GM23338 (cell line): Measurements from ENCODE around the gene PLA2G12A. TPM values are rescaled to one million over a fixed set of nuclear protein-coding genes. Genes with fewer than 3 reads are reported as not detected.

Experiments used
- ATAC-seq: fragments of 200-7000 bp; cut with Tn5 transposase; 3 replicates; pipeline ENCODE4 v1.9.1; 2020
- DNase-seq: peaks from one replicate; pipeline ENCODE4 v3.0.0-alpha.2; 2015; ENCODE audit warnings: low spot score
- H2AFZ ChIP-seq: fragments of 200-600 bp; sonication (generic); 2 replicates; pipeline ENCODE4 v1.8.0; 2016; ENCODE audit warnings: antibody characterized with exemption, mild to moderate bottlenecking, moderate library complexity
- H3F3A ChIP-seq: fragments of 200-600 bp; sonication (generic); replicated peaks from 2 replicates; pipeline ENCODE4 v1.8.0; 2017; ENCODE audit warnings: antibody characterized with exemption, mixed run types, low read depth
- H3K27ac ChIP-seq: fragments of 200-600 bp; sonication (generic); 2 replicates; pipeline ENCODE4 v1.6.1; 2016; ENCODE audit warnings: low read depth
- H3K27me3 ChIP-seq: fragments of 200-600 bp; sonication (generic); 2 replicates; pipeline ENCODE4 v1.8.0; 2016; ENCODE audit warnings: mild to moderate bottlenecking, mixed run types, moderate library complexity; ENCODE audit not compliant: insufficient read depth
- H3K36me3 ChIP-seq: fragments of 200-600 bp; sonication (generic); 2 replicates; pipeline ENCODE4 v1.8.0; 2016; ENCODE audit warnings: mild to moderate bottlenecking; ENCODE audit not compliant: insufficient read depth
- H3K4me1 ChIP-seq: fragments of 200-600 bp; sonication (generic); 2 replicates; pipeline ENCODE4 v1.8.0; 2016; ENCODE audit warnings: mild to moderate bottlenecking, moderate library complexity; ENCODE audit not compliant: insufficient read depth
- H3K4me2 ChIP-seq: fragments of 200-600 bp; sonication (generic); 2 replicates; pipeline ENCODE4 v1.7.1; 2017; ENCODE audit warnings: mixed run types
- H3K4me3 ChIP-seq: fragments of 200-600 bp; sonication (generic); 2 replicates; pipeline ENCODE4 v1.6.1; 2016; ENCODE audit warnings: mixed run types
- H3K79me2 ChIP-seq: fragments of 200-600 bp; sonication (generic); replicated peaks from 2 replicates; pipeline ENCODE4 v1.8.0; 2017; ENCODE audit warnings: mild to moderate bottlenecking; ENCODE audit not compliant: insufficient read depth
- H3K9me2 ChIP-seq: fragments of 200-600 bp; sonication (generic); 2 replicates; pipeline ENCODE4 v1.8.0; 2017; ENCODE audit not compliant: insufficient read depth
- H4K20me1 ChIP-seq: fragments of 200-600 bp; sonication (generic); replicated peaks from 2 replicates; pipeline ENCODE4 v1.8.0; 2017; ENCODE audit warnings: mild to moderate bottlenecking; ENCODE audit not compliant: insufficient read depth
- H3K27ac Mint-ChIP-seq: 2 replicates; pipeline ENCODE4 v1.8.0; 2020; ENCODE audit warnings: inconsistent platforms, mild to moderate bottlenecking, moderate library complexity, mixed read lengths
- H3K27me3 Mint-ChIP-seq: 3 replicates; pipeline ENCODE4 v1.8.0; 2022; ENCODE audit warnings: low read depth, mild to moderate bottlenecking, moderate library complexity, mixed read lengths, inconsistent platforms; ENCODE audit not compliant: insufficient read depth, poor library complexity
- H3K36me3 Mint-ChIP-seq: 3 replicates; pipeline ENCODE4 v1.8.0; 2021; ENCODE audit warnings: low read depth, mild to moderate bottlenecking, inconsistent platforms, moderate library complexity, mixed read lengths
- H3K4me1 Mint-ChIP-seq: 3 replicates; pipeline ENCODE4 v1.8.0; 2020; ENCODE audit warnings: mild to moderate bottlenecking, inconsistent platforms, mixed read lengths
- H3K4me3 Mint-ChIP-seq: 3 replicates; pipeline ENCODE4 v1.8.0; 2021; ENCODE audit warnings: moderate library complexity, mild to moderate bottlenecking, inconsistent platforms, mixed read lengths
- H3K9me3 Mint-ChIP-seq: 3 replicates; pipeline ENCODE4 v1.8.0; 2020; ENCODE audit warnings: moderate library complexity, mild to moderate bottlenecking, inconsistent platforms, mixed read lengths
- CREB1 ChIP-seq: fragments of 250-450 bp; sonication (Bioruptor Pico); IDR thresholded peaks from 2 replicates; pipeline ENCODE4 v1.5.0; 2020; ENCODE audit warnings: low read depth, mild to moderate bottlenecking, moderate library complexity
- EZH2 ChIP-seq: fragments of 200-600 bp; sonication (generic); IDR thresholded peaks from one replicate; pipeline ENCODE4 v1.8.0; 2017; ENCODE audit warnings: antibody characterized with exemption, mild to moderate bottlenecking, low read depth; ENCODE audit not compliant: unreplicated experiment
- EZH2phosphoT487 ChIP-seq: fragments of 200-600 bp; sonication (generic); IDR thresholded peaks from one replicate; pipeline ENCODE4 v1.8.1; 2018; ENCODE audit warnings: antibody characterized with exemption; ENCODE audit not compliant: unreplicated experiment
- NANOG ChIP-seq: IDR thresholded peaks from 2 replicates; pipeline ENCODE4 v1.6.1; 2016; ENCODE audit warnings: antibody characterized with exemption, borderline replicate concordance
- POLR2AphosphoS5 ChIP-seq: IDR thresholded peaks from 2 replicates; pipeline ENCODE4 v1.6.1; 2016; ENCODE audit warnings: antibody characterized with exemption, low read depth
- STAT1 ChIP-seq: IDR thresholded peaks from one replicate; pipeline ENCODE4 v1.6.1; 2016; ENCODE audit warnings: antibody characterized with exemption; ENCODE audit not compliant: unreplicated experiment
- ZNF114 ChIP-seq: fragments of 250-450 bp; sonication (Bioruptor Pico); IDR thresholded peaks from 2 replicates; pipeline ENCODE4 v1.5.0; 2020; ENCODE audit warnings: mild to moderate bottlenecking, moderate library complexity
- ZNF331 ChIP-seq: fragments of 250-450 bp; sonication (Bioruptor Pico); IDR thresholded peaks from 2 replicates; pipeline ENCODE4 v1.5.0; 2020; ENCODE audit warnings: low read depth, mild to moderate bottlenecking, moderate library complexity
- polyA plus RNA-seq: library from polyadenylated mRNA; unstranded; fragments of >200 nt; fragmentation: Nextera tagmentation; extraction: Ambion mirVana; gene quantifications from 2 replicates; pipeline ENCODE4 v1.2.1, GENCODE V29; 2016
- total RNA-seq: library from RNA; depleted of rRNA; stranded (reverse); fragments of >200 nt; shearing (Covaris generic); gene quantifications from 2 replicates; pipeline ENCODE4 v1.2.3, GENCODE V29; 2014
- TF ChIP-seq, protein P1 (sequence below), 2 experiments: fragments of 200-600 bp in 1 of 2; sonication (generic) in 1 of 2; conservative IDR thresholded peaks; 2 replicates each; pipeline versions ENCODE4 v1.5.1 to v1.6.1; 2016 to 2017; ENCODE audit warnings: antibody characterized with exemption in 2 of 2, low read depth in 2 of 2, mild to moderate bottlenecking in 2 of 2, moderate library complexity in 1 of 2
- TF ChIP-seq, protein P2 (sequence below): IDR thresholded peaks from one replicate; pipeline ENCODE4 v1.6.1; 2018; ENCODE audit warnings: antibody characterized with exemption; ENCODE audit not compliant: unreplicated experiment
- TF ChIP-seq, protein P3 (sequence below): fragments of 250-450 bp; sonication (Bioruptor Pico); IDR thresholded peaks from 2 replicates; pipeline ENCODE4 v1.5.0; 2020; ENCODE audit warnings: mild to moderate bottlenecking, moderate library complexity

Gene PLA2G12A
- total and polyA plus RNA-seq, 2 experiments from 2014 or later: 30.8 to 70.7 TPM

DNA sequence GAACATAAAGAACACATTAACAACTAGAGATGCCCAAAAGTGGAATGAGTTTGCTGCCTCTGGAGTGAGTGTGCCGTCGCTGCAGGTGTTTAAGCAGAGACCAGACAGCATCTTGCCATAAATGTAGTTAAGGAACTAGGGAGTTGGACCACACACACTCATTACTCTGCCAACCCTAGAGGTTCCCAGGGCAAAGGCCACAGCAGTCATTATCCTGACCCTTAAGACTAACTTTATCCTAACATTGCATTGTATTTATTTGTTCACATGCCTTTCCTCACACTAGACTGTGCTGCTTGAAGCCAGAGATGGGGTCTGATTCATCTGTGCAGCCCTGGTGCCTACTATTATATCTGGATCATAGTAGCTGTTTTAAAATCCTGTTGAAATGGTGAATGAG, 16.9 kb upstream of the PLA2G12A start (continued):
- TF ChIP-seq, protein P1, sequence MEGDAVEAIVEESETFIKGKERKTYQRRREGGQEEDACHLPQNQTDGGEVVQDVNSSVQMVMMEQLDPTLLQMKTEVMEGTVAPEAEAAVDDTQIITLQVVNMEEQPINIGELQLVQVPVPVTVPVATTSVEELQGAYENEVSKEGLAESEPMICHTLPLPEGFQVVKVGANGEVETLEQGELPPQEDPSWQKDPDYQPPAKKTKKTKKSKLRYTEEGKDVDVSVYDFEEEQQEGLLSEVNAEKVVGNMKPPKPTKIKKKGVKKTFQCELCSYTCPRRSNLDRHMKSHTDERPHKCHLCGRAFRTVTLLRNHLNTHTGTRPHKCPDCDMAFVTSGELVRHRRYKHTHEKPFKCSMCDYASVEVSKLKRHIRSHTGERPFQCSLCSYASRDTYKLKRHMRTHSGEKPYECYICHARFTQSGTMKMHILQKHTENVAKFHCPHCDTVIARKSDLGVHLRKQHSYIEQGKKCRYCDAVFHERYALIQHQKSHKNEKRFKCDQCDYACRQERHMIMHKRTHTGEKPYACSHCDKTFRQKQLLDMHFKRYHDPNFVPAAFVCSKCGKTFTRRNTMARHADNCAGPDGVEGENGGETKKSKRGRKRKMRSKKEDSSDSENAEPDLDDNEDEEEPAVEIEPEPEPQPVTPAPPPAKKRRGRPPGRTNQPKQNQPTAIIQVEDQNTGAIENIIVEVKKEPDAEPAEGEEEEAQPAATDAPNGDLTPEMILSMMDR (conservative IDR thresholded peaks at IDR 0.05; ENCODE audit: low read depth in 2 of 2): no peak
- TF ChIP-seq, protein P2, sequence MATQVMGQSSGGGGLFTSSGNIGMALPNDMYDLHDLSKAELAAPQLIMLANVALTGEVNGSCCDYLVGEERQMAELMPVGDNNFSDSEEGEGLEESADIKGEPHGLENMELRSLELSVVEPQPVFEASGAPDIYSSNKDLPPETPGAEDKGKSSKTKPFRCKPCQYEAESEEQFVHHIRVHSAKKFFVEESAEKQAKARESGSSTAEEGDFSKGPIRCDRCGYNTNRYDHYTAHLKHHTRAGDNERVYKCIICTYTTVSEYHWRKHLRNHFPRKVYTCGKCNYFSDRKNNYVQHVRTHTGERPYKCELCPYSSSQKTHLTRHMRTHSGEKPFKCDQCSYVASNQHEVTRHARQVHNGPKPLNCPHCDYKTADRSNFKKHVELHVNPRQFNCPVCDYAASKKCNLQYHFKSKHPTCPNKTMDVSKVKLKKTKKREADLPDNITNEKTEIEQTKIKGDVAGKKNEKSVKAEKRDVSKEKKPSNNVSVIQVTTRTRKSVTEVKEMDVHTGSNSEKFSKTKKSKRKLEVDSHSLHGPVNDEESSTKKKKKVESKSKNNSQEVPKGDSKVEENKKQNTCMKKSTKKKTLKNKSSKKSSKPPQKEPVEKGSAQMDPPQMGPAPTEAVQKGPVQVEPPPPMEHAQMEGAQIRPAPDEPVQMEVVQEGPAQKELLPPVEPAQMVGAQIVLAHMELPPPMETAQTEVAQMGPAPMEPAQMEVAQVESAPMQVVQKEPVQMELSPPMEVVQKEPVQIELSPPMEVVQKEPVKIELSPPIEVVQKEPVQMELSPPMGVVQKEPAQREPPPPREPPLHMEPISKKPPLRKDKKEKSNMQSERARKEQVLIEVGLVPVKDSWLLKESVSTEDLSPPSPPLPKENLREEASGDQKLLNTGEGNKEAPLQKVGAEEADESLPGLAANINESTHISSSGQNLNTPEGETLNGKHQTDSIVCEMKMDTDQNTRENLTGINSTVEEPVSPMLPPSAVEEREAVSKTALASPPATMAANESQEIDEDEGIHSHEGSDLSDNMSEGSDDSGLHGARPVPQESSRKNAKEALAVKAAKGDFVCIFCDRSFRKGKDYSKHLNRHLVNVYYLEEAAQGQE: no peak
- TF ChIP-seq ZNF114 (CRISPR knock-in tag): no peak
- no peak for TF ChIP-seq POLR2AphosphoS5

DNA sequence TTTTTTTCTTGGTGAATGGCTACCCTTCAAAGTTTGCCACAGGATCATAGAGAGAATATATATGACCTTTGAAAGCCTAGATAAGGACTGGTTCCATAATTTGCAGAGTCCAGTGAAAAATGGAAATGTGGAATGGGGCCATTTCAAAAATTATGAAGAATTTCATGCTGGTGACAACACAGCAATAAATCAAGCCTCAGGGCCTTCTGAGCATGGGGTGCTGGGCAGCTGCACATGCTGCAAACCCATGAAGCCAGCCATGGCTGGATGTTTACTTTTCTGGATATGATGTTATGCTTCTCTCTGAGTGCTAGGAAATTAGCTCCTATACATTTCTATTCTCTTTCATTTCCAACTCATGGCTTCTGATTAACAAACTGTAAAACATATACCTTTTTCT, 16.0 kb upstream of the PLA2G12A start:
- Mint-ChIP-seq H3K4me1 (peaks cover 5% of the 10 kb centered on the region; the same call in 2 of the 3 replicates), H3K27me3 (no peaks in the 10 kb centered on the region), H3K4me3 (no peak overlapping the region), H3K9me3 (no peaks in the 10 kb centered on the region), H3K27ac (no peak overlapping the region), H3K36me3 (no peaks in the 10 kb centered on the region)
- DNase-seq (no peak), ATAC-seq (no peak)
- Histone ChIP-seq H3K4me1 (no peaks in the 10 kb centered on the region), H3K79me2 (no peaks in the 10 kb centered on the region), H3F3A (no peaks in the 10 kb centered on the region), H3K4me3 (no peak overlapping the region), H4K20me1 (no peaks in the 10 kb centered on the region), H3K36me3 (no peaks in the 10 kb centered on the region), H3K27ac (no peak overlapping the region), H3K4me2 (no peak overlapping the region), H3K9me2 (no peaks in the 10 kb centered on the region), H2AFZ (no peak overlapping the region), H3K27me3 (no peaks in the 10 kb centered on the region)
- TF ChIP-seq ZNF114 (CRISPR knock-in tag) (no peak), ZNF331 (CRISPR knock-in tag) (no peak), STAT1 (no peak), EZH2 (no peak), EZH2phosphoT487 (no peak), NANOG (no peak), CREB1 (CRISPR knock-in tag) (no peak), POLR2AphosphoS5 (no peak)
- TF ChIP-seq, protein P3, sequence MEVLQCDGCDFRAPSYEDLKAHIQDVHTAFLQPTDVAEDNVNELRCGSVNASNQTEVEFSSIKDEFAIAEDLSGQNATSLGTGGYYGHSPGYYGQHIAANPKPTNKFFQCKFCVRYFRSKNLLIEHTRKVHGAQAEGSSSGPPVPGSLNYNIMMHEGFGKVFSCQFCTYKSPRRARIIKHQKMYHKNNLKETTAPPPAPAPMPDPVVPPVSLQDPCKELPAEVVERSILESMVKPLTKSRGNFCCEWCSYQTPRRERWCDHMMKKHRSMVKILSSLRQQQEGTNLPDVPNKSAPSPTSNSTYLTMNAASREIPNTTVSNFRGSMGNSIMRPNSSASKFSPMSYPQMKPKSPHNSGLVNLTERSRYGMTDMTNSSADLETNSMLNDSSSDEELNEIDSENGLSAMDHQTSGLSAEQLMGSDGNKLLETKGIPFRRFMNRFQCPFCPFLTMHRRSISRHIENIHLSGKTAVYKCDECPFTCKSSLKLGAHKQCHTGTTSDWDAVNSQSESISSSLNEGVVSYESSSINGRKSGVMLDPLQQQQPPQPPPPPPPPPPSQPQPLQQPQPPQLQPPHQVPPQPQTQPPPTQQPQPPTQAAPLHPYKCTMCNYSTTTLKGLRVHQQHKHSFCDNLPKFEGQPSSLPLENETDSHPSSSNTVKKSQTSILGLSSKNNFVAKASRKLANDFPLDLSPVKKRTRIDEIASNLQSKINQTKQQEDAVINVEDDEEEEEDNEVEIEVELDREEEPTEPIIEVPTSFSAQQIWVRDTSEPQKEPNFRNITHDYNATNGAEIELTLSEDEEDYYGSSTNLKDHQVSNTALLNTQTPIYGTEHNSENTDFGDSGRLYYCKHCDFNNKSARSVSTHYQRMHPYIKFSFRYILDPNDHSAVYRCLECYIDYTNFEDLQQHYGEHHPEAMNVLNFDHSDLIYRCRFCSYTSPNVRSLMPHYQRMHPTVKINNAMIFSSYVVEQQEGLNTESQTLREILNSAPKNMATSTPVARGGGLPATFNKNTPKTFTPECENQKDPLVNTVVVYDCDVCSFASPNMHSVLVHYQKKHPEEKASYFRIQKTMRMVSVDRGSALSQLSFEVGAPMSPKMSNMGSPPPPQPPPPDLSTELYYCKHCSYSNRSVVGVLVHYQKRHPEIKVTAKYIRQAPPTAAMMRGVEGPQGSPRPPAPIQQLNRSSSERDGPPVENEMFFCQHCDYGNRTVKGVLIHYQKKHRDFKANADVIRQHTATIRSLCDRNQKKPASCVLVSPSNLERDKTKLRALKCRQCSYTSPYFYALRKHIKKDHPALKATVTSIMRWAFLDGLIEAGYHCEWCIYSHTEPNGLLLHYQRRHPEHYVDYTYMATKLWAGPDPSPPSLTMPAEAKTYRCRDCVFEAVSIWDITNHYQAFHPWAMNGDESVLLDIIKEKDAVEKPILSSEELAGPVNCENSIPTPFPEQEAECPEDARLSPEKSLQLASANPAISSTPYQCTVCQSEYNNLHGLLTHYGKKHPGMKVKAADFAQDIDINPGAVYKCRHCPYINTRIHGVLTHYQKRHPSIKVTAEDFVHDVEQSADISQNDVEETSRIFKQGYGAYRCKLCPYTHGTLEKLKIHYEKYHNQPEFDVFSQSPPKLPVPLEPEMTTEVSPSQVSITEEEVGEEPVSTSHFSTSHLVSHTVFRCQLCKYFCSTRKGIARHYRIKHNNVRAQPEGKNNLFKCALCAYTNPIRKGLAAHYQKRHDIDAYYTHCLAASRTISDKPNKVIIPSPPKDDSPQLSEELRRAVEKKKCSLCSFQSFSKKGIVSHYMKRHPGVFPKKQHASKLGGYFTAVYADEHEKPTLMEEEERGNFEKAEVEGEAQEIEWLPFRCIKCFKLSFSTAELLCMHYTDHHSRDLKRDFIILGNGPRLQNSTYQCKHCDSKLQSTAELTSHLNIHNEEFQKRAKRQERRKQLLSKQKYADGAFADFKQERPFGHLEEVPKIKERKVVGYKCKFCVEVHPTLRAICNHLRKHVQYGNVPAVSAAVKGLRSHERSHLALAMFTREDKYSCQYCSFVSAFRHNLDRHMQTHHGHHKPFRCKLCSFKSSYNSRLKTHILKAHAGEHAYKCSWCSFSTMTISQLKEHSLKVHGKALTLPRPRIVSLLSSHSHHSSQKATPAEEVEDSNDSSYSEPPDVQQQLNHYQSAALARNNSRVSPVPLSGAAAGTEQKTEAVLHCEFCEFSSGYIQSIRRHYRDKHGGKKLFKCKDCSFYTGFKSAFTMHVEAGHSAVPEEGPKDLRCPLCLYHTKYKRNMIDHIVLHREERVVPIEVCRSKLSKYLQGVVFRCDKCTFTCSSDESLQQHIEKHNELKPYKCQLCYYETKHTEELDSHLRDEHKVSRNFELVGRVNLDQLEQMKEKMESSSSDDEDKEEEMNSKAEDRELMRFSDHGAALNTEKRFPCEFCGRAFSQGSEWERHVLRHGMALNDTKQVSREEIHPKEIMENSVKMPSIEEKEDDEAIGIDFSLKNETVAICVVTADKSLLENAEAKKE (CRISPR knock-in tag): no peak
- TF ChIP-seq, protein P1 (conservative IDR thresholded peaks at IDR 0.05; ENCODE audit: low read depth in 2 of 2): no peak
